ENCODE data around the gene SUN5.

SUN5 gene

GRCh38 chr20:33012327-33013189 lies 8.3 kb upstream of the SUN5 start:
- no peak for DNase-seq

- DNase-seq, result no peak
Measured at GRCh38 chr20:33010674-33011449, 6.6 kb upstream of the SUN5 start.

- DNase-seq, result no peak
Measured at GRCh38 chr20:33010133-33010504, 5.9 kb upstream of the SUN5 start.

GRCh38 chr20:33009214-33010132 lies 5.2 kb upstream of the SUN5 start:
- no peak for DNase-seq

GRCh38 chr20:33008336-33009213 lies 4.3 kb upstream of the SUN5 start:
- no peak for DNase-seq

GRCh38 chr20:33007376-33008335 lies 3.4 kb upstream of the SUN5 start, which contains the start of gene BPIFB2:
BPIFB2 (plus strand) TSS chr20:33007704; CDS start chr20:33008575, 871 bp downstream.
- DNase-seq, result no peak

- DNase-seq, result no peak
Measured at GRCh38 chr20:33006776-33007375, 2.6 kb upstream of the SUN5 start.

- no peak for DNase-seq
Measured at GRCh38 chr20:33005908-33006775, 1.9 kb upstream of the SUN5 start.

GRCh38 chr20:33005132-33005566 lies 916 bp upstream of the SUN5 start:
- DNase-seq, result peak; percentile 56

GRCh38 chr20:33002087-33002808 lies 2.0 kb downstream of the SUN5 start:
- no peak for DNase-seq

- no peak for DNase-seq
Measured at GRCh38 chr20:33000802-33001466, 3.3 kb downstream of the SUN5 start.

GRCh38 chr20:32999603-33000250 lies 4.5 kb downstream of the SUN5 start:
- DNase-seq, result no peak

GRCh38 chr20:32997431-32997830 lies 6.8 kb downstream of the SUN5 start:
- DNase-seq, result no peak

- DNase-seq, result no peak
Measured at GRCh38 chr20:32995802-32996201, 8.4 kb downstream of the SUN5 start.

- DNase-seq, result no peak
Measured at GRCh38 chr20:32993496-32994050, 10.7 kb downstream of the SUN5 start.

GRCh38 chr20:32991792-32992641 lies 12.2 kb downstream of the SUN5 start:
- DNase-seq, result no peak

Measured in activated CD4-positive, alpha-beta T cell treated with anti-CD3 and anti-CD28 coated beads, Interleukin-10, Interleukin-2, amounts not matched to agents 100 ng/mL and 50 ng/mL, durations not matched to agents 16 hours and 8 hours (primary cell).